NCI-H510A treated with DMSO at 0.1 percent for 48 hours (cell line): ENCODE measurements around the gene FYTTD1.
A peak's percentile ranks its signal among the peaks of the same experiment; 100 is the strongest.

Experiments
- DNase-seq: peaks from one replicate; lab custom pipeline; 2025; lab: John Stamatoyannopoulos, UW

FYTTD1 gene

DNA sequence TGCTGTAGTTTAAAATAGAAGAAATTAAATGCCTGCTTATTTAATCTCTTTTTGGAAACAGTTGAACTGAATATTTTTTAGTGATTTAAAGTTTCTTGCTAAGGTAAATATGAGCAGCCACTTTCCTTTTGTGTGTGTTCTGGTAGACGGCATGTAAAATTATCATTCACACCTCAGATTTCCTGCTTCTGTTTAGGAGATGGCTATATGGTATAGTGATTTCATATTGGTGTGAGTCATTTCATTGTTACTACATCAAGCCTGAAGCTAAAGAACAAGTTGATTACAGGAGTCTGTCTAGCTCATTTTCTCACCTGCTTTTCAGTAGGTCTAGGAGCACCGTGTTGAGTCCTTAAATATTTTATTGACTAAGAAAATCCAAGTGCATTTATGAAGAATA lies 43.6 kb downstream of the FYTTD1 start:
- DNase-seq: no peak

DNA sequence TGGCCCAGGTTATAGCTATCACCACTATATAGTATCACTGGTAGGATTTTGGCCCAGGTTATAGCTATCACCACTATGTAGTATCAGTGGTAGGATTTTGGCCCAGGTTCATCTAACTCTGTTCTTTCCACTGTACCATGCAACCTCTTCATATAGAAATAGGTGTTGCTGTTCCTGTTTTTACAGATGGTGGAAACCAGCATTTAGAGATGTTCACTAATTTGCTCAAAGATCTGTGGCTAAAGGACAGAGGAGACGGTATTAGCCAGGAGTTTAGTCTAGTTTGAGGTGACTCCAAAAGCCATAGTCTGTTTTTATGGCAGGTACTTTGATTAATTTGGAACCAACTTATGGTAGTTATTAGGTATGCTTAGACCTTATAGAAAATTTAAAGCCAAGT lies 44.4 kb downstream of the FYTTD1 start:
- no peak for DNase-seq

DNA sequence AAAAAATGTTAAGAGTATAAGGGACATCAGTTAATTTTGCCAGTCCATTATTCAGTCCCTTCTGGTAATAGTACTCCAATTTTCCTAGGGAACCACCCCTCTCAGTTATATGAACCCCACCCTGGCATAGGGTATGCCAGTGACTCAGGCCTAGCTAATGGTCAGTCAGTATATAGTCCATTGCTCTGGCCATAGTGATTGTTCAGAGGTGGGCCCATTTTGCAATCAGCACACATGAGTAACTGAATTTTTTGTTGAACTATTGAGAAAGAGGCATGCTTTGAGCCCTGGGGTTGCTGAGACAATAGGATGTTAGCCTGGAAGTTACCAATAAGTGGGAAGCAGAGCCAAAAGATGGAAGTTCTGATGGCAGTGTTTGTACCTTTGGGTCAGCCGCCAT lies 45.5 kb downstream of the FYTTD1 start:
- no peak for DNase-seq

DNA sequence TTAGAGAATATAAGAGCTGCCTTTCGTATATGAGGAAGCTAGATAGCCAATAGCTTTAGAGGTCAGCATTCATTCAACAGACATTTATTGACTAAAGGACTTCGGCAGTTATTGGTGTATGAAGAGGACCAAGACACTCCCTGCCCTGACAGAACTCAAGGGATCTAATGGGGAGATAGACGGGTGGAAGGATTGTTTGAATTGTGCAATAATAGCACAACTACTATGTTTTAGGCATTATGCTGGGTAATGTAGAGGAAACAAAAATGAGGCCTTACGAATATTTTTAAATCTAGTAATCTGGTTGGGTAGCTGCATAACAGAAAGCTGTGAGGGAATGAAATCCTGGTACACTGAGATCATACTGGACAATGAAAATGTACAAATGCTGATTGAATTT lies 46.4 kb downstream of the FYTTD1 start:
- no peak for DNase-seq

DNA sequence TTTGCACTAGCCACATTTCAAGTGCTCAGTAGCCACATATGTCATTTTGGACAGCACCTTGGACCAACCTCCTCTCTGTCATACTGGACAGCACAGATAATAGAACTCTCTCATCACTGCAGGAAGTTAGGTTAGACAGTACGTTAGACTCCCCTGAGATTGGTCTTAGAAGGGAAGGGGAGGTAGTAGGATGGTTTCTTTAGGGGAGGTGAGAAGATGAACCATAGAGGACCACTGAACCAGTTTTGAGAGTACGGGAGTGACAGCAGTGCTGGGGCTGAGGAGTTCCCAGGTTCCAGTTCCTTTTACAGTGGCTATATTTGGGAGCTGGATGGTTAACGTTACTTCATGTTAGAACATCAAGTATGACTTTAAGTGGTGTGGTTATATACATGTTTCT lies 49.2 kb downstream of the FYTTD1 start:
- no peak for DNase-seq

DNA sequence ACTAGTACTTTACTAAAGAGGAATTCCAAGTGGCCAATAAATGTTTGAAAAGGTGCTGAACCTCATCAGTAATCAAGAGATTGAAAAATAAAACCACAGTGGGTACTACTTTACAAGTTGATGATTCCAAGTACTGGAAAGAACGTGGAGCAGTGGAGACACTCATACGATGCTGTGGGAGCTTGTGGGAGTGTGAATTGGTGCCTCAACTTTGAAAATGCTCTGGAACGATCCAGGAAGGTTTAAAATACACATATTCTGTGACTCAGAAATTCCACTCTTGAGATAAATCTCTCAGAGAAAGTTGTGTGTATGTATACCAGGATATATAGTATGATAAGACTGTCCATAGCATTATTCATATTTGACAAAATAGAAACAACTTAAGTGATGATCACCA lies 50.7 kb downstream of the FYTTD1 start:
- no peak for DNase-seq

DNA sequence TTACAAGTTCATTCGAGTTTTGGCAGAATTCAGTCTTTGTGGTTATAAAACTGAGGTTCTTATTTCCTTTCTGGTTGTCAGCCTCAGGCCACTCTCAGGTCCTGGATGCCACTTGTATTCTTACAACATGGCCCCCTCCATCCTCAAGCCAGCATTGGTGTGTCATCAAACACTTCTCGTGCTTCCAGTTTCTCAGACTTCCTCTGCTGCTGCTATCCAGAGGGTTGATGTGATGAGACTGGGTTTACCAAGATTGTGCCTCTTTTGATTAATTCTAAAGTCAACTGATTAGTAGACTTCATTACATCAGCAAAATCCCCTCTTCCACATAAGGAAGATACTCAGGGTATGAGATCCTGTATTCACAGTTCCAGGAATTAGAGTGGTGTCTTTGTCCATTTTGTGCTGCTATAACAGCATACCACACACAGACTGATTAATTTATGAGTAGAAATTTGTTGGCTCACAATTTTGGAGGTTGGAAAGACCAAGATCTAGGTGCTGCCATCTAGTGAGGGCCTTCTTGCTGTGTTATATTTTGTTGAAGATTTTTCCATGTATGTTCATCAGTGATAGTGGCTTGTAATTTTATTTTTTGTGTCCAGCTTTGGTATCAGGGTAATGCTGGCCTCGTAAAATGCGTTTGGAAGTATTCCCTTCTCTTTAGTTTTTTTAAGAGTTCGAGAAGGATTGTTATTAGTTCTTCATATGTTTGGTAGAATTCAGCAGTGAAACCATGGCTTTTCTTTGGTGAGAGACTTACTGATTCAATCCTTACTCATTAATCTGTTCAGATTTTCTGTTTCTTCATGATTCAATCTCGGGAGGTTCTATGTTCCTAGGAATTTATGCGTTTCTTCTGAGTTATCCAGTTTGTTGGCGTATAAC lies 52.5 kb downstream of the FYTTD1 start:
- peak; percentile 23 for DNase-seq

DNA sequence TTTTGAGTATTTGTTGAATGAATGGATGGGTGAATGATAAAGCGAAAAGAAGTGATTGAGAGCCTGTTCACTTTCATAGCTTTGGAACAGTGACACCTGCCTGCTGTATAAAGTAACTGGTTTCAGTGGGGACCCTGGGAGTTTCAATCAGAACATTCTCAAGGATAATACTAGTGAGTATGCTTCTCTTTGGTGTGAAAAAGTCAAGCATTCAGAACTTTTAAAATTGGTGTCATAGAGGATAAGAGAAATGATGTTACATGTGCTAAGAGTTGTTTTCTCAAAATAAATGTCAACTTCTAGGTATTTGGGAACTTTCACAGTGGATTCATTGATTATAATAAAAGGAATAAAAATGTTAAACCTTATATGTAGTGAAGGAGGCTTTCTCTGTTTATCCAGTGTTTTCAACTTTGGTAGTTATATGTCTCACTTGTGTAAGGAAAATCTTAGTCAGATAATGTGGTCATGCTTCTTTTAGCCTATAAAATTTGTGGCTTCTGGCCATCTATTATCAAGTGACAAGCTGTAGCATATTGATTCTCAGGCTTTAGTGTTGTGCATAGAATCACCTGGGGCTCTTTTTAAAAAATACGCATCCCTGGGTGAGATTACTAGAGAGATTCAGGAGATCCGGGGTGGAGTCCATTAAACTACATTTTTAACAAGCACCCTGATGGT lies 53.2 kb downstream of the FYTTD1 start:
- DNase-seq: no peak

DNA sequence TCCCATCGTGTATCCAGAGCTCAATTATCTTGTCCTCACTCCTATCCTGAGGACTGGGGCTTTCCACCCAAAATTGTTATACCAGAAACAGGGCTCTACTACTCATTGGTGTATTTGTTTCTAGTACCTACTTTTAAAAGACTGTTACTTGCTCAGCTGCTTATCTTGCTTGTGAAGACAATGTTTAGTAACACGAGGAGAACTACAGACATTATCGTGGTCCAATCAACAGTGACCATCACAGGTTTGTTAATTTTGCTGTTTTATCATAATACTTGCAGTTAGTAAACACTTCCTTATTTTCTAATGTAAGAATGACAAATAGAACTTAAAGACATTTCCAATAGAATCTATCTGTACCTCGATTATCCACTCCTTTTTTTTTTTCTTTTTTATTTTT lies 54.8 kb downstream of the FYTTD1 start:
- DNase-seq: no peak

DNA sequence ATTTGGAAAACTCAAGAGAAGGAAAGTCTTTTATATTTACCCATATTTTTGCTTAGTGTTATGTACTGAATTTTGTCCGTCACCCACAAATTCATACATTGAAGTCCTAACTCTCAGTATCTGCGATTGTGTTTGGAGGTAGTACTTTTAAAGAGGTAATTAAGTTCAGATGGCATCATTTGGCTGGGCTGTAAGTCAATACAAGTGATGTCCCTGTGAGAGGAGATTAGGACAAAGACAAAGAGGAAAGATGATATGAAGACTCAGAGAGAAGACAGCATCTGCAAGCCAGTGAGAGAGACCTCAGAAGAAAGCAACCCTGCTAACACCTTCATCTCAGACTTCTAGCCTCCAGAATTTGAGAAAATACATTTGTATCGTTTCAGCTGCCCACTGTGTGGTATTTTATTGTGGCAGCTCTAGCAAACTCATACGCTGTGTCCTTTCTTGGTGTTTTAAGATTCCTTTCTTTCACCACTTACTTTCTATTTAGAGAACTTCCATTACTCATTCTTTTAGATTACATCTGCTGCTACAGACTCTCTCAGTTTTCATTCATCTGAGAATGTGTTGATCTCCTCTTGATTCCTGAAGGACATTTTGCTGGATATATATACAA lies 58.4 kb downstream of the FYTTD1 start:
- DNase-seq: no peak

DNA sequence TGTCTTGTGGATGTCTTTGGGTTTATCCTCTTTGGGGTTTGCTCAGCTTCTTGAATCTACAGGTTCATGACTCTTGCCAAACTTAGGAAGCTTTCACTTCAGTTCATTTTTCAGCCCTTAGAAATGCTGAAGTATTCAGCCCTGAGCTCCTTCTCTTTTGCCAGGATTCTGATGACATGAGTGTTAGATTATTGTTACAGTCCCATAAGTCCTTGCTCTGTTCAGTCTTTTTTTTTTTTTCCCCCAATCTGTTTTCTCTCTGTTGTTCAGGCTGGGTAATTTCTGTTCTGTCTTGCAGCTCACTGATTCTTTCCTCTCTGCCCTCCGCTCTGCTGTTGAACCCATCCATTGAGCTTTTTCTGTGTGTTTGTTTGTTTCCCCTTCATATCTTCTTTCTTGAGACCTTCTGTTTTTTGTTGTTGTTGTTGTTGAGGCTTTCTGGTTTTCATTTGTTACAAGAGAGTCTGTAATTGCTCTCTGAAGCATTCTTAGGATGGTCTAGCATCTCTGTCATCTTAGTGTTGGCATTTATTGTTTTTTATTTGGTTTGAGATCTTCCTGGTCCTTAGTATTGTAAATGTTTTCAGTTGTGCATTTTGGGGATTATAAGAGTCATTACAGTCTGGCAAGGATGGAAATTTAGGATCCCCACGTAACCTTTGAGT lies 59.8 kb downstream of the FYTTD1 start:
- DNase-seq: no peak

DNA sequence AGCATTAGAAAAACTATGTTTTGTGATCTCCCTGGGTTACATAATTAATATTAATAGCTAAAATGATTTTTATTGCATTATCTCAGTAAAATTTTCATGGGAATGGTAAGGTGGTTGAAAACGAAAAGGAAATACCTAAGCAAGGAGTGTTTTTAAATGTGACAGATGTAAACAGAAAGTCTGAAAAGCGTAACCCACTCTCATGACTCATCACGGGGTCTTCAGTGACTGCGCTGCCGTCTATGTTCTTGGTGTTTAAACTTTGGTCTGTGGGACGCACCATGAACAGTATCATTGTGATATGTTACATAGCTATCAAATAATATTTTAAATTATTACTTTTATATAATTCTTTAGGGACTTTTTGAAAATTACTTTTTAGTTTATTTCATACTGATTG lies 61.2 kb downstream of the FYTTD1 start:
- no peak for DNase-seq

DNA sequence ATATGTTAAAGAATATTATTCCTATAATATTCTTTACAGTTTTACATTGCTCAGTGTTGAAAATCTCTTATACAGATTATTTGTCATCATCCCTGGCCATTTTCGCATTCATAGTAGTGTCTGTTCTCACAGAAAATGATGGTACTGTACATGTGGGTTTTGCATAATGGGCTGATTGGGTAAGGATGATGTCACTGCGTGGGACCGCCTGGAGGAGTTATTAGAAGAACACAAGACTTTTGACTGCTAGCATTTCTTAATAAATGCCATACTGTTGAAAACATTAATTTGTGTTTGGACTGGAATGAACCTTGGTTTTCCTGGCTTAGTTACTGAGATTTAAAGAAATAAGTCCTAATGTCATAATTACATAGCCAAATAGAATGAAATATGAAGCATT lies 61.7 kb downstream of the FYTTD1 start:
- no peak for DNase-seq

DNA sequence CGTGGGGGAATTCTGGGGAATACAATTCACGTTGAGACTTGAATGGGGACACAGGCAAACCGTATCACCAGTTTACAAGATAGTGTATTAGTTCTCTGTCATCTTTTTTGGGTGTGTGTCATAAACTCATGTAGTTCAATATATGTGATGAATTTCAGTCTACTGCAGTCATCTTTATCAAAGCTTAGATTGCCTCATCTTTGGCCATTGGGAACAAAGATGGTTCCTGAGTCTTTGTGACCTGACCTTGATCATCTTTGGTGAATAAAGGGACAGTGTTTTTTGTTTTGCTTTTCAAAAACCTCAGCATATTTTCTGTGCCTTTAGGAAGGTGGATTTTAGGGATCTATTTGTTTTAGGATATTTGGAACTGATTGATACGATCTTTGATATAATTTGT lies 64.7 kb downstream of the FYTTD1 start:
- no peak for DNase-seq

DNA sequence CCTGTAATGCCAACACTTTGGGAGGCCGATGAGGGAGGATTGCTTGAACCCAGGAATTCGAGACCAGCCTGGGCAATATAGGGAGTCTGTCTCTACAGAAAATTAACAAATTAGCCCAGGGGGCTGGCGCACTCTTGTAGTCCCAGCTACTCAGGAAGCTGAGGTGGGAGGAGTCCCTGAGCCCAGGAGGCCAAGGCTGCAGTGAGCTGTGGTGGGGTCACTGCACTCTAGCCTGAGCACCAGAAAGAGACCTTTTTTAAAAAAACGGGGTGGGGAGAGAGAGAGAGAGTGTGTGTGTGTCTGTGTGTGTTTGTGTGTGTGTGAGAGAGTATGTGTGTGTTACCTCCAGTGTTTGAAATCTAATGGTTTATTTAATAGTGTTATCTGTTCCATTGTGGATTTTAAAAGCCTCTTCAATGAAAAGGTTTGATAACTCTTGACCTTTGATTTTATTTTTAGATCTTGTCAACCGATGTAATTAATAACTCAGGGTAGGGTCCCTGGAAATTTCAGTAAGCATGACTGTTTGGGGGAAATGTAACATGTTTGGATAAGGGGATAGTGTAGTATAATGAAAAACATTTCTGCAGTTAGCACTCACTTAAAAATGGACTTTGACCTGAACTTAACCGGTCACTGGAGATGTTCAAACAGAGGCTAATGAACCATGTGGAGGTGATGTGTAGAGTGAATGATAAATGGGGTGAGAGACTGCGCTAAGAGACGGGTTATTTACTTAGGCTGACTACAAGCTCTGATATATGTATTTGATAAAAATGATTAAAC lies 71.1 kb downstream of the FYTTD1 start:
- peak; percentile 66 for DNase-seq

DNA sequence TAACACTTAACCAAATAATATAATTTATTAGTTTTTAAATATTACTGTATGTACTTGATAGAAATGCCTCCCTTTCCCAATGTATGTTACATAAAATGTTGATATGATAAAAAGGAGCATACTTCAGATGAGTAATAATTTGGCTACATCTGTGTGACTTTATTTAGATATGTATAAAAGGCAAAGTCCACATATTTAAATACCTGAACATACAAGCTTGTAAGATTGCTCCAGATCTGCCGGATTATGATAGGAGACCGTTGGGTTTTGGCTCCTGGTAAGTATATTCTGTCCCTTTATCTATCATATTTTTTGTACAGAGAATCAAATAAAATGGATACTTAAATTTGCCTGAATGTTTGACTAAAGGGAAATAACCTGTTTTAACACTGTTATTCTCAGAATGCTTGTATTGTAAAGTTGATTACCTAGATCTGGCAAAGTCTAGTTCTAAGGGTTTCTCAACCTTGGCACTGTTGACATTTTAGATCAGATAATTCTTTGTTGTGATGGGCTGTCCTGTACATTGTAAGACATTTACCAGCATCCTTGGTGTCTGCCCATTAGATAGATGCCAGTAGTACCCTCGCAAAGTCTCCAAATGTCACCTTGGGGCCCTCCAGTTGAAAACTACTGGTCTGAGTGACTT lies 79.8 kb downstream of the FYTTD1 start:
- DNase-seq: no peak

DNA sequence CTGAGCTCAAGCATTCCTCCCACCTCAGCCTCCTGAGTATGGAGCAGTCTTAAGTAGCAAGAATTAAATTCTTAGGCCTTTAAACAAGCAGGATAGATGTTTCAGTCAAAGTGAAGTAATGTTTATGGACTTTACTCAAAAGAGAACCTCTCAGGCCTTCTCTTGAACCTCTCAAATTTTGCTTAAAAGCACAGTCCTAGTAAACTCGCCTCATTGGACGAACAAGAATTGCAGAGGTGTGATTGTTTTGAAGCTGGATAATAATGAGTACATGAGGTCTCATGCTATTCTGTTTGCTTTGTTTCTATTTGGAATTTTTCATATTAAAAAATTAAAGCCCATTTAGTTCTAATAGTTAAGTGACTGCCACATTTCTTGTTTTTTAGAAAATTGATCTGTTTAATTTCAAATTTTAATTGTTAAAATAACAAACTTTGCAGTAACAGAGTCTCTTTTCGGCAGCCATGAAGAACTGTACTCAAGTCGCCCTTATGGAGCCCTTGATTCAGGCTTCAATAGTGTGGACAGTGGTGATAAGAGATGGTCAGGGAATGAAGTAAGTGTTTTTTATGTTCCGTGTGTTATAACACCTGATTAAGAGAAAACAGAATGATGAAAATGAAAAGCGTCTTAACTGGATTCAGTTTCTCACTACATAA lies 80.8 kb downstream of the FYTTD1 start:
- DNase-seq: no peak

DNA sequence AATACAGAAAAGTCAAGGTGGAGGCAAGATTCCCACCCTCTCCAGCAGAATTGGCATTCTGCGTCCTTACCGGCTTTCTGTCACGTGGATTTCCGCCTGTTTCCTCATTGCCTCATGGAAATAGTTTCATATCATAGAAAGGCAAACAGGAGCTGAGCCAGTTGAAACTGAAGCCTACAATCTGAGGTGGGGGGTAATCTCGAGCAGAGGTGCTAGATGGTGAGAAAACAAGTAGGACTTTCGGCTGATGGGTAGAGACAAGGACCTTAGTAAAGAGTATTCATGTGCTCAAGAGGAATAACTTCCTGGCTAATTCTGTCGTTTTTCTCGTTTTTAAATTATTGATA lies 81.3 kb downstream of the FYTTD1 start:
- no peak for DNase-seq

DNA sequence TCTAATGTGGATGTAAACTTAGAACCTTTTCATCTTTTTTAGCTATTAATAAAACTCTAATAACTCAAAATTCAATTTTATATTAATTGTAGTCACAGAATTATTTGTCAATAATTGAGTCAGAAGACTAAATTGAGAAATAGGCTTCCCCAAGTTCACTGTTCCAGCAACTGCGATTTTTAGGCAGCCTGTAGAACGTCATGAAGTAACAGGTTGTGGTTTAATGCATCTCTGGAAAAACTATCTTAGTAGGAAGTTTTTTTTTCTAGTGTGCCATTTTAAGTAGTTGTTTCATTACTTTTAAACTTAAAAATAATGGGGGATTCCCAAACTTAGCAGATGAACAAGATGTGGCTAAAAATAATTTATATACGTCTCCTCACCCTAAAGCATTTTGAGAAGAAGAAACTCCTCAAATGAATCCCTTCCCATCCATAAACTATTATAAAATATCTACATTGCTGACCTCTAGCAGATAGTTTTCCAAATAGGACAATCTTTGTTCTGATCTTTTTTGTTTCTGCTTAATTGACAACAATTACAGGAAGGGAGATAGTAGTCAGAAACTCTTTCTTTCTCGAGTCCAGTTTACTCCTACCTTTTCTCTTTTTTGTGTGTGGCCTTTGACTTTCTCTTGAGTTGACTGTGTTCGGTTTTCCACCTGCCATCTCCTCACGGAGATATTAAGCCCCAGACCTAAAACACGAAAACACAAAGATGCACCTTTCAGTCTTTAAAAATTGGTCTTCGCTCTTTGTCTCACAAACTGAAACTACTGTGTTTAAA lies 84.4 kb downstream of the FYTTD1 start:
- DNase-seq: no peak

DNA sequence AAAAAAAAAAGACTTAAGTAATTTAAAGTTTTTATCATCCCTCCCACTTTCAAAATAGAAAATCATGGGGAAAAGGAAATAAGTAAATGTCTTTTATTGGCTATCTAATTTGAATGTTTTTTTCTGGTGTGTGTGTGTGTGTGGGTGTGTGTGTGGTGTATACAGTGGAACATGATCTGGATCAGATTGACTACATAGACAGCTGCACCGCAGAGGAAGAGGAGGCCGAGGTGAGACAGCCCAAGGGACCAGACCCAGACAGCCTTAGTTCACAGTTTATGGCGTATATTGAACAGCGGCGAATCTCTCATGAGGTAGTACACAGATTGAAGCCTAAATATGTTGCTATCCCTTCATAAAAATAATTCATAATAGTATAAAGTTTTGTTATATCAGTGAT lies 85.8 kb downstream of the FYTTD1 start:
- no peak for DNase-seq
